Ascending aorta (tissue), 2 donors: ENCODE results near the gene GSG1. TPM values are rescaled to one million over a fixed set of nuclear protein-coding genes. Genes with fewer than 3 reads are reported as not detected.

Experiments used
- DNase-seq, 2 donors: peaks; one replicate each; pipeline ENCODE4 v3.0.0-alpha.2; 2019; ENCODE audit warnings: low spot score in 2 of 2
- H3K27ac ChIP-seq, 2 donors: fragments of 200-600 bp; sonication (generic); one replicate each; pipeline ENCODE4 v1.5.1; 2016 to 2017; ENCODE audit warnings: mild to moderate bottlenecking in 1 of 2
- H3K27me3 ChIP-seq: fragments of 200-600 bp; sonication (generic); one replicate; pipeline ENCODE4 v1.5.1; 2017
- H3K36me3 ChIP-seq, 2 donors: fragments of 200-600 bp; sonication (generic); one replicate each; pipeline ENCODE4 v1.5.1; 2016
- H3K4me1 ChIP-seq, 2 donors: fragments of 200-600 bp; sonication (generic); one replicate each; pipeline ENCODE4 v1.5.1; 2016 to 2017; ENCODE audit warnings: mild to moderate bottlenecking in 1 of 2
- H3K4me3 ChIP-seq, 2 donors: fragments of 200-600 bp; sonication (generic); one replicate each; pipeline ENCODE4 v1.5.1; 2016 to 2017; ENCODE audit warnings: mild to moderate bottlenecking in 1 of 2
- H3K9me3 ChIP-seq, 2 donors: fragments of 200-600 bp; sonication (generic); one replicate each; pipeline ENCODE4 v1.5.1; 2016
- intact Hi-C: fragments of 100-400 bp; cut with DNase I; formaldehyde crosslinking; loops from one replicate; pipeline ENCODE4 v1.15.1; 2023
- total RNA-seq: library from RNA; depleted of rRNA; stranded (reverse); fragments of >200 nt; gene quantifications from one replicate; pipeline ENCODE4 v1.1.0, GENCODE V29; 2016
- TF ChIP-seq, protein P1 (sequence below), 3 experiments: fragments of 200-600 bp in 2 of 3; fragments of 450-650 bp in 1 of 3; sonication (generic) in 2 of 3; IDR thresholded peaks; one replicate each; pipeline ENCODE4 v1.5.1; 2016 to 2019; ENCODE audit warnings: antibody characterized with exemption in 3 of 3, mild to moderate bottlenecking in 1 of 3, moderate library complexity in 1 of 3

Gene GSG1
- total RNA-seq, 1 donor from 2014 or later, result not detected

DNA sequence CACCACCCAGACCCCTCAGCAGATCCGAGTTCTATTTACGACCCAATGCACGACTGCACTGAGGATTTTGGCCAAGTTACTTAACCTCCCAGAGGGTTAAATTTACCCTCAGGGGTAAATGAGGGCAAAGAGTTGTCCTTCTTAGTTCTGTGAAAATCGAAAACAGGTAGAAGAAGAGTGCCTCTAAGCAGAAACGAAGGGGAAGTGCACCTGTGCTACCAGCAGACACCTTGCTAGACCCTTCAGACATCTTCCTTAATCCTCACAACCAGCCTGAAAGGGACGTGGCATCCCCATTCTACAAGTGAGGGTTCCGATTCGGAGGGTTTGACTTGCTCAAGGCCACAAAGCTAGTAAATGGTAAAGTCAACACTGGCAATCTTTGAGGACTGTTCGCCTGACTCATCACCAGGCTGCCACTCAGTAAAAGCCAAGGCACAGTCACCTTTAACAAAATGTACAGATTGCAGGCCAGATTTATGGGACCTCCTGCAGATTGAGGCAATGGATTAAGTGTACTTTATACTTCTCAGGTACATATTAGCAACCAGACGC is 1.6 kb downstream of the GSG1 start:
- H3K4me3 ChIP-seq, result peak overlapping the region; percentile 53 to 63
- no peaks in the 10 kb centered on the region for H3K36me3 ChIP-seq
- intact Hi-C loops, result loop anchor here (1.0 to 10.0 kb wide), 4 partner anchors 71 to 377 kb away; partner anchors contain the start of genes DDX47 and EMP1
- TF ChIP-seq, protein P1, sequence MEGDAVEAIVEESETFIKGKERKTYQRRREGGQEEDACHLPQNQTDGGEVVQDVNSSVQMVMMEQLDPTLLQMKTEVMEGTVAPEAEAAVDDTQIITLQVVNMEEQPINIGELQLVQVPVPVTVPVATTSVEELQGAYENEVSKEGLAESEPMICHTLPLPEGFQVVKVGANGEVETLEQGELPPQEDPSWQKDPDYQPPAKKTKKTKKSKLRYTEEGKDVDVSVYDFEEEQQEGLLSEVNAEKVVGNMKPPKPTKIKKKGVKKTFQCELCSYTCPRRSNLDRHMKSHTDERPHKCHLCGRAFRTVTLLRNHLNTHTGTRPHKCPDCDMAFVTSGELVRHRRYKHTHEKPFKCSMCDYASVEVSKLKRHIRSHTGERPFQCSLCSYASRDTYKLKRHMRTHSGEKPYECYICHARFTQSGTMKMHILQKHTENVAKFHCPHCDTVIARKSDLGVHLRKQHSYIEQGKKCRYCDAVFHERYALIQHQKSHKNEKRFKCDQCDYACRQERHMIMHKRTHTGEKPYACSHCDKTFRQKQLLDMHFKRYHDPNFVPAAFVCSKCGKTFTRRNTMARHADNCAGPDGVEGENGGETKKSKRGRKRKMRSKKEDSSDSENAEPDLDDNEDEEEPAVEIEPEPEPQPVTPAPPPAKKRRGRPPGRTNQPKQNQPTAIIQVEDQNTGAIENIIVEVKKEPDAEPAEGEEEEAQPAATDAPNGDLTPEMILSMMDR (IDR thresholded peaks at IDR 0.05), result no peak
- no peaks in the 10 kb centered on the region for H3K9me3 ChIP-seq
- peak overlapping the region; percentile 92 to 94 for H3K27ac ChIP-seq
- peaks cover 10 to 37% of the 10 kb centered on the region in 2 donors for H3K4me1 ChIP-seq
- H3K27me3 ChIP-seq, result no peaks in the 10 kb centered on the region
- DNase-seq, result no peak

DNA sequence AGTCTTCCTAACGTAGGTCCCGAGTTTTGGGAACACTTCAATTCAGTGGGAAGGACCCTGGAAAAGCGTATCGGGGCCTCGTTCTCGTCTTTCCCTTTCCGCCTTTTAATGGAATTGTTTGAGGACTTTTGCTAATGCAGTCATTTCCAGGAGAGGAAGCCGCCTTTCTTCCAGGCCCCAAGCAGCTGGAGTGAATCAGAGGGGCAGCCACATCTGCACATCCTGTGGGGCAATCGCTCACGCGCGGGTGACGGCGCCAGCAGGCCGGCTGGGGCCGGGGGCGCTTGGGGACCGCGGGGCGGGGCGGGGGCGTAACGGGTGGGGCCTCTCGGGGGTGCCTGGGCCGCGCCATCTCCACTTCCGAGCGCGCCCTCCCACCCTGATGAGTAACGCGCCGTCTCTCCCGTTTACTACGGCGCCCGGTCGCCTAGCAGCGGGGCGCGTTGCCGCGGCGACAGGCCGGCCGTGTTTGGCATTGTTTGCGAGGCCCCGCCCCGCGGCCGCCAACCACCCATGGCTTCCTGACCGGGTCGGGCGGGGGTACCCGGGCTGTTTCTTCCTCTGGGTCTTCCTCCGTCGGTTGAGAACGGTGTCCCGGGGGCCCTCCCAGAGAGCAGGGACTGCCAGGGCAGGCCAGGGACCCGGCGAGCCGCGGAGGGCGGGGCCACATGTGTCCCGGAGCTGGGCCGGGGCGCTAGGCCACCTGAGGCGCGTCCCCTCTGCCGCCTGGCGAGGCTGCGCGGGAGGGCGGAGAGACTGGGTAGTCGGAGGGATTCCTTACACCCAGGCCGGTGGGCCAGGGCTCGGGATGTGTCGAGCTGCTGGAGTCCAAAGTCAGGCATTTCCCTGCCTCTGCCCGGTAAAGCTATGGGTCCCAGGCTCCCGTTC is 2.3 kb downstream of the GSG1 start:
- no peaks in the 10 kb centered on the region for H3K36me3 ChIP-seq
- H3K4me3 ChIP-seq, result peak overlapping the region; percentile 53 to 63
- intact Hi-C loops, result loop anchor here (1.0 to 10.0 kb wide), 4 partner anchors 72 to 376 kb away; partner anchors contain the start of genes DDX47 and EMP1
- TF ChIP-seq, protein P1 (IDR thresholded peaks at IDR 0.05), result no peak
- DNase-seq, result peak; percentile 90 to 98
- H3K4me1 ChIP-seq, result peaks cover 10 to 42% of the 10 kb centered on the region in 2 donors
- H3K27ac ChIP-seq, result peak overlapping the region; percentile 92 to 94
- no peaks in the 10 kb centered on the region for H3K27me3 ChIP-seq
- H3K9me3 ChIP-seq, result no peaks in the 10 kb centered on the region

DNA sequence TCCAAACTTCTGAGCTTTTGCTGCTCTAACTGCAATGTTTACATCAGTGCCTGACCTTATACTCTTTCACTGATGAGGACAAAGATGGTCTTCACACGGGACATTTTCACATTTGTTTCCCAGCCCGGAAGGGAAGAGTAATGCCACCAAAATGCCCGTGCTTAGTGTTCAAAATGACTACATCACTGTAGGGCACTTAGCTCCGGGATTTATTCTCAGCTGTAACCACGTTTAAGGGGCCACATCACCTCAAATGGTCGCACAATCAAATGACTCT is 2.9 kb downstream of the GSG1 start:
- H3K4me3 ChIP-seq, result peak overlapping the region; percentile 53 to 63
- TF ChIP-seq, protein P1 (IDR thresholded peaks at IDR 0.05), result no peak
- H3K27me3 ChIP-seq, result no peaks in the 10 kb centered on the region
- intact Hi-C loops, result loop anchor here (2.0 to 10.0 kb wide), 3 partner anchors 72 to 376 kb away; partner anchors contain the start of gene DDX47
- peak overlapping the region; percentile 92 to 94 for H3K27ac ChIP-seq
- H3K4me1 ChIP-seq, result peaks cover 10 to 42% of the 10 kb centered on the region in 2 donors
- H3K36me3 ChIP-seq, result no peaks in the 10 kb centered on the region
- no peak for DNase-seq
- H3K9me3 ChIP-seq, result no peaks in the 10 kb centered on the region

DNA sequence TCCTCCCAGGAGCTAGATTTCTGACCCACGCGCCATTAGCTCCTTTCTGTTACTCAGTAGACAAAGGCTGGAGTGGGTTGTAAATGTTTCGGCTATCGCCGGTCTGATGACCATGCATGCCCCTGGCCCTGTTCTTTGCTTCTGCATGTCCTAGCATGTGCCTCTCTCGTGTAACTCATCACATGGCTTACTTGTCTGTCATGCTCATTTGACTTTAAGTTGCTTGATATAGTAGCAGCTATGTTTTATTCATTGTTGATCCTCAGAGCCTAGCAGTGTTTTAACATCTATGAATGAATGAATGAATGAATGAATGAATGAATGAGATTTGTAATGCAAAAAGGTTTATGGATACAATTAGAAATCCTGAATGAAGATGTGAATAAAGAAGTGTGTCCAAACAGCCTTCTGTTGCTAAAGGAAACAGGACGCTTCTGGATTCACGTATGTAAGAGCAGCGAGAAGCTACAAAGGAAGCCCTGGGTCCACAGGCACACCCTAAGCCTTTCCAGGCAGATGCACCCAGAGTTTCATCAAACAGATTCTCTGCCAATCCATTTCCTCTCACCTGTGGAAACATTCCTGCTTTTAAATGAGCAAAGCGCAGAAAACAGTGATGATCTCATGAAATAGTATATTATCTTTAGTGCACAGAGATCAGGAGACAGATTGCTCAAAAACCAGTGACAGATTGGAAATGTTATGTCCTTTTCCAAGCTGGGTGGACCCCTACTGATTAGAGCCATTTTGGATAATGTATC is 3.4 kb downstream of the GSG1 start:
- no peak for DNase-seq
- Histone ChIP-seq H3K4me1 (peaks cover 10 to 42% of the 10 kb centered on the region in 2 donors), H3K4me3 (peak overlapping the region; percentile 53 to 63)

More for the DNA sequence above, 3.4 kb downstream of the GSG1 start:
- Histone ChIP-seq H3K36me3 (no peaks in the 10 kb centered on the region), H3K9me3 (no peaks in the 10 kb centered on the region), H3K27ac (peak overlapping the region; percentile 92 to 94), H3K27me3 (no peaks in the 10 kb centered on the region)
- intact Hi-C loops, result loop anchor here (2.0 to 10.0 kb wide), 8 partner anchors 73 to 1672 kb away; partner anchors contain the start of genes APOLD1, DDX47 and GPRC5A
- TF ChIP-seq, protein P1 (IDR thresholded peaks at IDR 0.05), result no peak
